ENCODE measurements around the gene RNF32. TPM values are rescaled to one million over a fixed set of nuclear protein-coding genes. Genes with fewer than 3 reads are reported as not detected.

RNF32 gene
- total RNA-seq, 4 donors from 2014 or later = 0.42 to 6.0 (median 1.5) TPM; not detected in 1

DNA sequence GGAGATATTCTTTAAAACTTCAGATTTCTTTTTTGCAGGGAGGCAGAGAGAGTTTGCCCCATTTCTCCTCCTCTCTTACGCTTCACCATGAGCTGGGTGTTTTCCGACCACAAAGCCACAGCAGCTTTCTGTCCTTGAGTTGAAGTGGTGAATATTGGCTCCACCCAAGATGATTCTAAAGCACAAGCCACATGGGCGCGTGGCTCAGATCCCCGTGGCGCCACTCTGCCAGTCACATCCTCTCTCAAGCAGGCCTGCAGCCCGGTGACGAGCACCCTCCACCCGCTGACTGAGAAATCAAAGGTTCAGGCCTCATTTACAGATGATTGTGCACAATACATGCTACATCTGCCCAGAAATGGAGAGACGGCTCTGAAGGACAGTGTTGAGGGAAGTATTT lies 27.6 kb upstream of the RNF32 start:
- no peak overlapping the region for H3K27ac ChIP-seq
- H3K4me3 ChIP-seq = no peak overlapping the region
- H3K9me3 ChIP-seq = no peaks in the 10 kb centered on the region
- no peaks in the 10 kb centered on the region for H3K36me3 ChIP-seq
- no peak for DNase-seq (ENCODE audit: low spot score in 2 of 2)
- H3K4me1 ChIP-seq = peaks cover 0 to 6% (median 0%) of the 10 kb centered on the region in 4 donors
- TF ChIP-seq, protein P1, sequence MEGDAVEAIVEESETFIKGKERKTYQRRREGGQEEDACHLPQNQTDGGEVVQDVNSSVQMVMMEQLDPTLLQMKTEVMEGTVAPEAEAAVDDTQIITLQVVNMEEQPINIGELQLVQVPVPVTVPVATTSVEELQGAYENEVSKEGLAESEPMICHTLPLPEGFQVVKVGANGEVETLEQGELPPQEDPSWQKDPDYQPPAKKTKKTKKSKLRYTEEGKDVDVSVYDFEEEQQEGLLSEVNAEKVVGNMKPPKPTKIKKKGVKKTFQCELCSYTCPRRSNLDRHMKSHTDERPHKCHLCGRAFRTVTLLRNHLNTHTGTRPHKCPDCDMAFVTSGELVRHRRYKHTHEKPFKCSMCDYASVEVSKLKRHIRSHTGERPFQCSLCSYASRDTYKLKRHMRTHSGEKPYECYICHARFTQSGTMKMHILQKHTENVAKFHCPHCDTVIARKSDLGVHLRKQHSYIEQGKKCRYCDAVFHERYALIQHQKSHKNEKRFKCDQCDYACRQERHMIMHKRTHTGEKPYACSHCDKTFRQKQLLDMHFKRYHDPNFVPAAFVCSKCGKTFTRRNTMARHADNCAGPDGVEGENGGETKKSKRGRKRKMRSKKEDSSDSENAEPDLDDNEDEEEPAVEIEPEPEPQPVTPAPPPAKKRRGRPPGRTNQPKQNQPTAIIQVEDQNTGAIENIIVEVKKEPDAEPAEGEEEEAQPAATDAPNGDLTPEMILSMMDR (IDR thresholded peaks at IDR 0.05) = no peak
- TF ChIP-seq POLR2A (IDR thresholded peaks at IDR 0.05) = no peak
- TF ChIP-seq EP300 (IDR thresholded peaks at IDR 0.05) = no peak
- peaks cover 0 to 13% of the 10 kb centered on the region in 2 donors for H3K27me3 ChIP-seq
- 87 to 94% methylated on average over 10 of the region's 10 CpGs for WGBS, 2 donors

DNA sequence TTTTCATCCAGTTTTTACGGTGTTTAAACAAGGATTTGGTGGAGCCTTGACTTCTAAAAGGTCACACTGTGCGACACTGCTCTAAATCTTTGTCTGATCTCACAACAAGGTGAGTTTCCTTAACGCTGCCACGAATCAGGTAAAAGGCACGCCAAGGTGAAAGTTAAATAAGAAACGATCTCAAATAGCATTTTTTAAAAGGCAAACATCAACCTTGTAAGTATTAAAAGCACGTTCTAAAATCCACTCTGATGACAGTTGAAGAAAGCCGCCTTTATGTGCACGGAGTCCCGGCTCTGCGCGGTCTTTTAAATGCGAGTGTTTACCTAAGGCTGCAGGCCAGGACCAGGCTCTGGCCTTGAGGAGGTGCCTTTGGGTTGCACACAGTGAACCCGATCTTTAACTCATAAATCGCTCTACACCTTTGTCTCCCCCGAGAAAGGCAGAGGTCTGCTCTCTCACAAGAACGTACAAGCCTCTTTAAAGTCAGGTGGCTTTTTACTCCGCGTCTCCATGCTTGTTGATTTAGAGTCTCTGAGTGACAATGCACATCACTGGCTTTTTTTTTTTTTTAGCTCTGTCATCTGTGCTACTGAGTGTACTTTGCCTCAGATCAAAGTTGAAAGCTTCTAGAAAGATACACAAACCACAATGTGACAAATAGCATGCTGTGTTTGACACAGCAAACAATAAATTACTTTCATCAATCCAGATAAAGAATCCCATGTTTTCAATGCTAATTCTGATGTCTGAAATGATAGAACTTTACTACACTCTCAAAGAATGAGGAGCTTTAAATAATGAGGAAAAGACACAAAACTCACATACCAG lies 25.9 kb upstream of the RNF32 start:
- no peak for DNase-seq (ENCODE audit: low spot score in 2 of 2)
- Histone ChIP-seq H3K27ac (no peak overlapping the region), H3K4me3 (no peak overlapping the region), H3K4me1 (peaks cover 0 to 3% (median 0%) of the 10 kb centered on the region in 4 donors), H3K27me3 (peaks cover 0 to 27% of the 10 kb centered on the region in 2 donors), H3K36me3 (no peaks in the 10 kb centered on the region), H3K9me3 (no peaks in the 10 kb centered on the region)
- TF ChIP-seq EP300 (IDR thresholded peaks at IDR 0.05) = no peak
- TF ChIP-seq POLR2A (IDR thresholded peaks at IDR 0.05) = no peak
- TF ChIP-seq, protein P1 (IDR thresholded peaks at IDR 0.05) = no peak
- WGBS, 2 donors = 68 to 79% methylated on average over 19 of the region's 19 CpGs

DNA sequence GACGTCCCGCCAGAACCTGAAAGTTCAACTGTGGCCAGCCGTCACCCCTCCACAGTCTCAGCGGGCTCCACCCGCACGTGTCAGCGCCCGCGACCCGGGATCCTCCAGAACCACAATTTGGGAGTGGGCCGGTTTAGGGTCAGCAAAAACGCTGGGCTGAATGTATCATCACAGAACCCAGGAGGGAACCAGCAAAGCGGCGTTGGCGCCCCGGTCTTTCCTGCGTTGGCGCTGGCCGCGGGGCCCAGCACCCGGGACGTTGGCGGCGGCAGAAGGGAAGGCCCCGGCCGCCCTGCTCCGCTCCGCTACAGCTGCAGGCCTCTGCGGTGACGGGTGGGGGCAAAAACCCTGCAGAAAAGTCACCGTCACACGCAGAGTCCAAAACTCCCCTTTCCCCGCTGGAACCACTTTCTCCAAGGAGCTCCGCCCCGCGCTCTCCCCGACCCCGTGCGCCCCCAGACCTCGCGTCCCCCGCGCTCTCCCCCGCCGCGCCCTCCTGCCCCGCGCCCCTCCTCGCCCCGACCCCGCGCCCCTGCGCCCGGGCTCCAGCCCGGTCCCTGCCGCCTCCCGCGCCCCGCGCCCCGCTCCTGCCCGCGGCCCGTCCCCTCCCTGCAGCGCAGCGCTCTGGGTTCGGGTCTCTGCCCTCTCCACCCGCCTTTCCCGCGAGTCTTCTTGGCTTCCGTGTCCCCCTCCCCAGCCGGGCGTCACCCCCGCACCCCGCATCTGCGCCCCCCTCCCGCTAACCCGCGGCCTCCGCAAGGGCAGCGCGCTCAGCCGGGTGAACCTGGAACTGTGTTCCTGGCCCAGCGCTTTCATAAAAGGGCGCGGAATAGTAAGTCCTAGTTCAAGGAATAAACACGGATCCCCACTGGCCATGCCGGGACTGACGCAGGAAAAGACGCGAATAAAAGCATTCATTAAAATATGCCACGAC lies 24.0 kb upstream of the RNF32 start:
- 11 to 12% methylated on average over 64 to 75 of the region's 92 CpGs for WGBS, 2 donors
- Histone ChIP-seq H3K4me3 (peak overlapping the region in 2 of 4 donors; percentile 20 to 38), H3K27ac (no peak overlapping the region), H3K9me3 (no peaks in the 10 kb centered on the region), H3K27me3 (peaks cover 0 to 27% of the 10 kb centered on the region in 2 donors), H3K36me3 (no peaks in the 10 kb centered on the region), H3K4me1 (peaks cover 0 to 3% (median 0%) of the 10 kb centered on the region in 4 donors)
- TF ChIP-seq, protein P1 (IDR thresholded peaks at IDR 0.05) = no peak
- TF ChIP-seq POLR2A (IDR thresholded peaks at IDR 0.05) (no peak), EP300 (IDR thresholded peaks at IDR 0.05) (no peak)
- DNase-seq (ENCODE audit: low spot score in 2 of 2) = no peak

DNA sequence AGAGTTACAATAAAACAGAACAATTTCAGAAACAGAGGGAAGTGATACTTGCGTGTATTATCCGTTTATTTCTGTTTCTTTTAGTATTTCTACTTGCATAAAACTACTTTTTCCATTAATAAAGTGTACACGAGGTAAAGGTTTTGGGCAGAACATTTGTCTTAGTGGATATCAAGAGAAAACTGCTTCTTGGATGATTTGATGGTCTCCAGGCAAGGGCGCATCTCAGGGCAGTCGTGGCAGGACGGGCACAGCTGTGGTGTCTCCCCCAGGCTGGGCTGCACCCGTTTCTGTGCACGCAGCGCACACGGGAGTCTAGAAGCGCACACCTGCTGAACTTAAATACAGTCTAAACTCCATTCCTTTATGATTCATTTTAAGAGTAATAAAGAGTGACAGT lies 23.4 kb upstream of the RNF32 start:
- no peak overlapping the region for H3K27ac ChIP-seq
- no peak overlapping the region for H3K4me3 ChIP-seq
- peaks cover 0 to 2% (median 0%) of the 10 kb centered on the region in 4 donors for H3K9me3 ChIP-seq
- no peaks in the 10 kb centered on the region for H3K36me3 ChIP-seq
- peaks cover 0 to 27% of the 10 kb centered on the region in 2 donors for H3K27me3 ChIP-seq
- TF ChIP-seq POLR2A (IDR thresholded peaks at IDR 0.05) (no peak), EP300 (IDR thresholded peaks at IDR 0.05) (no peak)
- TF ChIP-seq, protein P1 (IDR thresholded peaks at IDR 0.05) = no peak
- no peak for DNase-seq (ENCODE audit: low spot score in 2 of 2)
- H3K4me1 ChIP-seq = peaks cover 0 to 3% (median 0%) of the 10 kb centered on the region in 4 donors
- WGBS, 2 donors = 79 to 82% methylated on average over 11 of the region's 11 CpGs

All from tibial nerve (tissue), 4 donors.